IMR-90 (cell line): ENCODE measurements around the gene JSRP1. TPM values are rescaled to one million over a fixed set of nuclear protein-coding genes. Genes with fewer than 3 reads are reported as not detected.

Experiments used
- ATAC-seq: fragments of 200-7000 bp; cut with Tn5 transposase; 2 replicates; pipeline ENCODE4 v1.9.1; 2020; ENCODE audit warnings: low read depth, mild to moderate bottlenecking, moderate library complexity
- BruUV-seq: library from RNA; stranded (reverse); fragments of 400-500 nt; replicated peaks from 2 replicates; lab custom pipeline; 2021; lab: Mats Ljungman, UMichigan
- CTCF ChIA-PET: fragments of 300-600 bp; formaldehyde crosslinking; extraction: SDS; loops from one replicate; lab custom pipeline; 2021; ENCODE audit warnings: antibody characterized with exemption; lab: Yijun Ruan, JAX
- POLR2A ChIA-PET: fragments of 300-600 bp; sonication (Branson Sonifier 250); formaldehyde crosslinking; loops from one replicate; lab custom pipeline; 2022; ENCODE audit warnings: antibody characterized with exemption; ENCODE audit not compliant: unreplicated experiment; lab: Charles Lee
- DNase-seq: peaks from one replicate; pipeline ENCODE4 v3.0.0; 2013
- H2AFZ ChIP-seq: replicated peaks from 2 replicates; pipeline ENCODE3; 2013; ENCODE audit warnings: low read length, mild to moderate bottlenecking; ENCODE audit not compliant: poor library complexity
- H2AK5ac ChIP-seq: 2 replicates; pipeline ENCODE4 v1.6.1; 2013; ENCODE audit warnings: low read depth, low read length, inconsistent platforms
- H2AK9ac ChIP-seq: replicated peaks from 2 replicates; pipeline ENCODE3; 2013; ENCODE audit warnings: mild to moderate bottlenecking, low read depth, low read length, moderate library complexity; ENCODE audit not compliant: poor library complexity
- H2BK120ac ChIP-seq: 2 replicates; pipeline ENCODE4 v1.6.1; 2013; ENCODE audit warnings: low read depth, low read length, inconsistent platforms
- H2BK15ac ChIP-seq: 3 replicates; pipeline ENCODE4 v1.6.1; 2013; ENCODE audit warnings: low read depth, low read length, inconsistent platforms
- H2BK20ac ChIP-seq: 2 replicates; pipeline ENCODE4 v1.6.1; 2013; ENCODE audit warnings: low read depth, mild to moderate bottlenecking, inconsistent platforms, low read length, moderate library complexity
- H2BK5ac ChIP-seq: 2 replicates; pipeline ENCODE4 v1.6.1; 2013; ENCODE audit warnings: mild to moderate bottlenecking, low read depth, low read length, inconsistent platforms; ENCODE audit not compliant: poor library complexity, severe bottlenecking
- H3K14ac ChIP-seq: replicated peaks from 2 replicates; pipeline ENCODE4 v1.6.1; 2013; ENCODE audit warnings: low read depth, low read length, inconsistent platforms
- H3K18ac ChIP-seq: 2 replicates; pipeline ENCODE4 v1.6.1; 2013; ENCODE audit warnings: low read depth, low read length, control low read depth
- H3K23ac ChIP-seq: 2 replicates; pipeline ENCODE4 v1.6.1; 2013; ENCODE audit warnings: low read depth, low read length, inconsistent platforms
- H3K27ac ChIP-seq: 2 replicates; pipeline ENCODE4 v1.5.1; 2013; ENCODE audit warnings: mild to moderate bottlenecking, control low read depth, low read length; ENCODE audit not compliant: insufficient read depth
- H3K27me3 ChIP-seq: 2 replicates; pipeline ENCODE4 v1.6.1; 2013; ENCODE audit warnings: low read length; ENCODE audit not compliant: control insufficient read depth, insufficient read depth
- H3K36me3 ChIP-seq: 2 replicates; pipeline ENCODE4 v1.6.1; 2013; ENCODE audit warnings: low read length, mixed read lengths; ENCODE audit not compliant: control insufficient read depth, insufficient read depth
- H3K4ac ChIP-seq: 2 replicates; pipeline ENCODE4 v1.6.1; 2013; ENCODE audit warnings: low read depth, low read length, inconsistent platforms
- H3K4me1 ChIP-seq: 2 replicates; pipeline ENCODE4 v1.6.1; 2013; ENCODE audit warnings: low read length, mixed read lengths; ENCODE audit not compliant: control insufficient read depth, insufficient read depth
- H3K4me2 ChIP-seq: 2 replicates; pipeline ENCODE4 v1.6.1; 2013; ENCODE audit warnings: low read depth, mild to moderate bottlenecking, control low read depth, low read length, moderate library complexity
- H3K4me3 ChIP-seq: 2 replicates; pipeline ENCODE4 v1.5.1; 2013; ENCODE audit warnings: low read depth, mild to moderate bottlenecking, control low read depth, low read length, moderate library complexity; ENCODE audit not compliant: insufficient read depth
- H3K56ac ChIP-seq: 2 replicates; pipeline ENCODE4 v1.6.1; 2013; ENCODE audit warnings: low read length, inconsistent platforms; ENCODE audit not compliant: insufficient read depth; ENCODE audit errors: extremely low read depth
- H3K79me1 ChIP-seq, 2 experiments: 2 replicates each; pipeline ENCODE4 v1.6.1; 2013; ENCODE audit warnings: low read length in 2 of 2, inconsistent platforms in 1 of 2, low read depth in 1 of 2
- H3K9ac ChIP-seq: 2 replicates; pipeline ENCODE4 v1.6.1; 2013; ENCODE audit warnings: low read depth, low read length, control low read depth
- H3K9me1 ChIP-seq: 2 replicates; pipeline ENCODE4 v1.6.1; 2013; ENCODE audit warnings: low read length, inconsistent platforms; ENCODE audit not compliant: insufficient read depth
- H3K9me3 ChIP-seq: 2 replicates; pipeline ENCODE4 v1.6.1; 2013; ENCODE audit warnings: low read length; ENCODE audit not compliant: control insufficient read depth, insufficient read depth
- H4K20me1 ChIP-seq: 2 replicates; pipeline ENCODE4 v1.6.1; 2013; ENCODE audit warnings: low read length, inconsistent platforms; ENCODE audit not compliant: insufficient read depth
- H4K5ac ChIP-seq: 2 replicates; pipeline ENCODE4 v1.6.1; 2013; ENCODE audit warnings: mild to moderate bottlenecking, low read depth, low read length, control low read depth
- H4K8ac ChIP-seq, 2 experiments: 2 replicates each; pipeline ENCODE4 v1.6.1; 2013; ENCODE audit warnings: low read depth in 2 of 2, low read length in 2 of 2, control low read depth in 1 of 2, inconsistent platforms in 1 of 2
- H4K91ac ChIP-seq: 2 replicates; pipeline ENCODE4 v1.6.1; 2013; ENCODE audit warnings: low read depth, low read length, inconsistent platforms; ENCODE audit not compliant: insufficient read depth
- BHLHE40 ChIP-seq: fragments of 150-350 bp; IDR thresholded peaks from 2 replicates; pipeline ENCODE4 v1.6.1; 2016; ENCODE audit warnings: mild to moderate bottlenecking, low read depth, low read length
- CEBPB ChIP-seq: IDR thresholded peaks from 2 replicates; pipeline ENCODE4 v1.6.1; 2012; ENCODE audit warnings: low read depth, low read length, improper control_type of control experiment
- CHD1 ChIP-seq: IDR thresholded peaks from 2 replicates; pipeline ENCODE4 v1.6.1; 2012; ENCODE audit warnings: low read depth, low read length, improper control_type of control experiment
- CTCF ChIP-seq: conservative IDR thresholded peaks from 2 replicates; pipeline ENCODE4 v1.5.1; 2012; ENCODE audit warnings: mild to moderate bottlenecking, low read depth, low read length, improper control_type of control experiment
- ELK1 ChIP-seq: fragments of 150-350 bp; IDR thresholded peaks from 2 replicates; pipeline ENCODE4 v1.6.1; 2016; ENCODE audit warnings: low read depth, mild to moderate bottlenecking, low read length, moderate library complexity, borderline replicate concordance
- FOS ChIP-seq: fragments of 150-350 bp; IDR thresholded peaks from 2 replicates; pipeline ENCODE4 v1.6.1; 2016; ENCODE audit warnings: low read depth, low read length
- MAFK ChIP-seq: IDR thresholded peaks from 2 replicates; pipeline ENCODE4 v1.6.1; 2012; ENCODE audit warnings: low read depth, low read length, improper control_type of control experiment
- MAZ ChIP-seq: IDR thresholded peaks from 2 replicates; pipeline ENCODE4 v1.6.1; 2012; ENCODE audit warnings: low read depth, mild to moderate bottlenecking, low read length, improper control_type of control experiment, moderate library complexity, borderline replicate concordance
- MXI1 ChIP-seq: IDR thresholded peaks from 2 replicates; pipeline ENCODE4 v1.6.1; 2012; ENCODE audit warnings: low read depth, mild to moderate bottlenecking, low read length, moderate library complexity, borderline replicate concordance
- NFE2L2 ChIP-seq: fragments of 150-350 bp; IDR thresholded peaks from 2 replicates; pipeline ENCODE4 v1.6.1; 2016; ENCODE audit warnings: low read depth, mild to moderate bottlenecking, low read length
- POLR2A ChIP-seq: IDR thresholded peaks from 2 replicates; pipeline ENCODE4 v1.6.1; 2012; ENCODE audit warnings: mild to moderate bottlenecking, low read depth, low read length
- RAD21 ChIP-seq: IDR thresholded peaks from 2 replicates; pipeline ENCODE4 v1.6.1; 2012; ENCODE audit warnings: low read length, improper control_type of control experiment
- RCOR1 ChIP-seq: IDR thresholded peaks from 2 replicates; pipeline ENCODE4 v1.6.1; 2012; ENCODE audit warnings: mild to moderate bottlenecking, low read length, improper control_type of control experiment; ENCODE audit not compliant: insufficient replicate concordance
- RFX5 ChIP-seq: IDR thresholded peaks from 2 replicates; pipeline ENCODE4 v1.8.0; 2012; ENCODE audit warnings: low read depth, mild to moderate bottlenecking, low read length, moderate library complexity
- SMC3 ChIP-seq: fragments of 150-350 bp; IDR thresholded peaks from 2 replicates; pipeline ENCODE4 v1.6.1; 2016; ENCODE audit warnings: low read depth, mild to moderate bottlenecking, antibody characterized with exemption, low read length, moderate library complexity
- USF2 ChIP-seq: fragments of 150-350 bp; IDR thresholded peaks from 2 replicates; pipeline ENCODE4 v1.6.1; 2017; ENCODE audit warnings: mild to moderate bottlenecking, antibody characterized with exemption, low read length, low read depth
- WGBS, 2 experiments: methylation state at CpG; one replicate each; pipeline versions ENCODE4 v1.1.5 to v1.1.7; 2013; ENCODE audit warnings: missing lambda C conversion rate in 2 of 2; ENCODE audit not compliant: insufficient read length in 1 of 2; ENCODE audit errors: extremely low coverage in 2 of 2; 5-methylcytosine and 5-hydroxymethylcytosine counted together
- dilution Hi-C: fragments of 300-500 bp; cut with HindIII; formaldehyde crosslinking; loops from one replicate; pipeline ENCODE4 v1.14.3; 2018; ENCODE audit warnings: low sequenced_read_pairs; ENCODE audit not compliant: unreplicated experiment
- in situ Hi-C: fragments of 300-500 bp; cut with MboI; formaldehyde crosslinking; loops from 3 replicates; pipeline ENCODE4 v1.14.3; 2019; ENCODE audit warnings: low sequenced_read_pairs, inconsistent platforms, mixed read lengths
- intact Hi-C: fragments of 100-400 bp; cut with micrococcal nuclease; formaldehyde crosslinking; loops from 2 replicates; pipeline ENCODE4 v1.10.0; 2022
- polyA plus RNA-seq, 3 experiments: library from polyadenylated mRNA; depleted of rRNA; stranded (reverse); fragments of >200 nt; gene quantifications; 2 replicates each; pipeline ENCODE4 v1.2.3, GENCODE V29; 2012; ENCODE audit warnings: low replicate concordance in 1 of 3
- total RNA-seq: library from RNA; depleted of rRNA; stranded (reverse); fragments of >200 nt; gene quantifications from 2 replicates; pipeline ENCODE4 v1.2.3, GENCODE V29; 2012

Gene JSRP1
- total and polyA plus RNA-seq, 2 of the 4 experiments (the other 2 are of a cell fraction) = not detected

- H3K4me3 ChIP-seq = no peak overlapping the region
- POLR2A ChIA-PET = no interaction called here
- H3K27me3 ChIP-seq = peaks cover 6% of the 10 kb centered on the region; the same call in 1 of the 2 replicates
- no peak overlapping the region for H4K8ac ChIP-seq
- H3K56ac ChIP-seq = no peak overlapping the region
- H3K14ac ChIP-seq = no peak overlapping the region
- in situ Hi-C loops = no loop called here
- H2BK120ac ChIP-seq = no peak overlapping the region
- H4K20me1 ChIP-seq = peaks cover 78% of the 10 kb centered on the region
- intact Hi-C loops = no loop called here
- H3K4me2 ChIP-seq = no peak overlapping the region
- CTCF ChIA-PET = no interaction called here
- DNase-seq (no peak), ATAC-seq (no peak)
- no peaks in the 10 kb centered on the region for H3K9me1 ChIP-seq
- H3K27ac ChIP-seq = no peak overlapping the region
- TF ChIP-seq CHD1 (no peak), MXI1 (no peak), ELK1 (no peak), RAD21 (no peak), CEBPB (no peak), USF2 (no peak), BHLHE40 (no peak), RCOR1 (no peak), POLR2A (no peak), FOS (no peak), SMC3 (no peak), NFE2L2 (no peak), MAFK (no peak), CTCF (no peak), RFX5 (no peak), MAZ (no peak)
- H3K9ac ChIP-seq = no peak overlapping the region
- no peak overlapping the region for H2AK9ac ChIP-seq
- no peak overlapping the region for H2BK5ac ChIP-seq
- no peak overlapping the region for H2BK15ac ChIP-seq
- no peak overlapping the region for H3K18ac ChIP-seq
- H2AK5ac ChIP-seq = no peak overlapping the region
- no peak overlapping the region for H3K4ac ChIP-seq
- H3K23ac ChIP-seq = no peak overlapping the region
- peaks cover 4 to 37% of the 10 kb centered on the region in 2 experiments; a peak in 2 of 4 replicates for H3K79me1 ChIP-seq
- H3K9me3 ChIP-seq = no peaks in the 10 kb centered on the region
- no peak overlapping the region for H4K5ac ChIP-seq
- H4K91ac ChIP-seq = no peak overlapping the region
- H3K36me3 ChIP-seq = peaks cover 57% of the 10 kb centered on the region
- dilution Hi-C loops = no loop called here
- H3K4me1 ChIP-seq = peaks cover under 1% of the 10 kb centered on the region; the same call in 1 of the 2 replicates
- no peak overlapping the region for H2AFZ ChIP-seq
- no TSS peak for BruUV-seq
- 87% methylated on average over 19 of the region's 25 CpGs; no CpG with 5 or more reads in 1 of the 2 experiments for WGBS, 2 experiments
- H2BK20ac ChIP-seq = no peak overlapping the region
These were observed 10.1 kb downstream of the JSRP1 start for GRCh38 chr19:2246014-2246620.
